Astrocyte of the hippocampus (primary cell): ENCODE data around the gene LRRC32.
A peak's percentile ranks its signal among the peaks of the same experiment; 100 is the strongest.
"Not testable (repeated sequence)": the region's sequence is repeated elsewhere in the genome, so short reads cannot be mapped to it uniquely, and the experiment has no call there.

ENCODE experiments used
- DNase-seq: peaks from one replicate; pipeline ENCODE4 v3.0.0; 2011; ENCODE audit warnings: low read depth, low spot score

The LRRC32 gene

GRCh38 chr11:76614471-76615179 is 55.9 kb downstream of the LRRC32 start:
- peak; percentile 43 for DNase-seq

- no peak for DNase-seq
Measured at GRCh38 chr11:76613901-76614300, 56.6 kb downstream of the LRRC32 start.

- DNase-seq = no peak
Measured at GRCh38 chr11:76612226-76612625, 58.3 kb downstream of the LRRC32 start.

GRCh38 chr11:76610871-76611475 is 59.6 kb downstream of the LRRC32 start:
- DNase-seq = no peak

GRCh38 chr11:76610371-76610770 is 60.2 kb downstream of the LRRC32 start:
- DNase-seq = no peak

GRCh38 chr11:76609736-76610370 is 60.7 kb downstream of the LRRC32 start:
- peak; percentile 85 for DNase-seq

GRCh38 chr11:76608879-76609460 is 61.6 kb downstream of the LRRC32 start:
- not testable (repeated sequence) for DNase-seq

- DNase-seq = not testable (repeated sequence)
Measured at GRCh38 chr11:76608228-76608627, 62.3 kb downstream of the LRRC32 start.
